Upper lobe of left lung (tissue), 4 donors: ENCODE data around the gene FANCM.

Experiments used
- POLR2A ChIP-seq, 4 donors: fragments of 450-650 bp; IDR thresholded peaks; one replicate each; pipeline ENCODE4 v1.5.1; 2016 to 2017; ENCODE audit warnings: antibody characterized with exemption in 4 of 4, mild to moderate bottlenecking in 2 of 4
- TF ChIP-seq, protein P1 (sequence below), 6 experiments: fragments of 450-650 bp in 4 of 6; fragments of 200-600 bp in 2 of 6; sonication (generic) in 2 of 6; IDR thresholded peaks; one replicate each; pipeline ENCODE4 v1.5.1; 2016 to 2019; ENCODE audit warnings: antibody characterized with exemption in 6 of 6

DNA sequence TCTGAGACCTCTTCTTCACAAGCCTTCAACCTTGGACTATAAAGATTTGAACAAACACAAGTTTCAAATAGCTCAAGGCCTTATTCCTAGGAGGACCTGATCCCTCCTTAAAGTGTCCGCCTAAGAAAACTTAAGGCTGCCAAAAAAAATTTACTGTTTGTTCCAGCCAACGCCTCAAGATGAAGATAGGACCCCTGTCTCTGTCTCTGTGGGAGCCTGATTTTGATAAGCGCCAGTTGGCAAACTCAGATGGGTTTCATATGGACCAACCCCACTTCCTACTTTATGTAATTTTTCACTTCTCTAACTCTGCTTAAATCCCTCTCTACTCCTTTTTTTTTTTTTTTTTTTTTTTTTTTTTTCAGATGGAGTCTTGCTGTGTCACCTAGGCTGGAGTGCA, 12.5 kb upstream of the FANCM start:
- TF ChIP-seq, protein P1, sequence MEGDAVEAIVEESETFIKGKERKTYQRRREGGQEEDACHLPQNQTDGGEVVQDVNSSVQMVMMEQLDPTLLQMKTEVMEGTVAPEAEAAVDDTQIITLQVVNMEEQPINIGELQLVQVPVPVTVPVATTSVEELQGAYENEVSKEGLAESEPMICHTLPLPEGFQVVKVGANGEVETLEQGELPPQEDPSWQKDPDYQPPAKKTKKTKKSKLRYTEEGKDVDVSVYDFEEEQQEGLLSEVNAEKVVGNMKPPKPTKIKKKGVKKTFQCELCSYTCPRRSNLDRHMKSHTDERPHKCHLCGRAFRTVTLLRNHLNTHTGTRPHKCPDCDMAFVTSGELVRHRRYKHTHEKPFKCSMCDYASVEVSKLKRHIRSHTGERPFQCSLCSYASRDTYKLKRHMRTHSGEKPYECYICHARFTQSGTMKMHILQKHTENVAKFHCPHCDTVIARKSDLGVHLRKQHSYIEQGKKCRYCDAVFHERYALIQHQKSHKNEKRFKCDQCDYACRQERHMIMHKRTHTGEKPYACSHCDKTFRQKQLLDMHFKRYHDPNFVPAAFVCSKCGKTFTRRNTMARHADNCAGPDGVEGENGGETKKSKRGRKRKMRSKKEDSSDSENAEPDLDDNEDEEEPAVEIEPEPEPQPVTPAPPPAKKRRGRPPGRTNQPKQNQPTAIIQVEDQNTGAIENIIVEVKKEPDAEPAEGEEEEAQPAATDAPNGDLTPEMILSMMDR (IDR thresholded peaks at IDR 0.05) = no peak
- no peak for TF ChIP-seq POLR2A (IDR thresholded peaks at IDR 0.05)
